ENCODE results near the gene GRIA4.

Gene GRIA4

DNA sequence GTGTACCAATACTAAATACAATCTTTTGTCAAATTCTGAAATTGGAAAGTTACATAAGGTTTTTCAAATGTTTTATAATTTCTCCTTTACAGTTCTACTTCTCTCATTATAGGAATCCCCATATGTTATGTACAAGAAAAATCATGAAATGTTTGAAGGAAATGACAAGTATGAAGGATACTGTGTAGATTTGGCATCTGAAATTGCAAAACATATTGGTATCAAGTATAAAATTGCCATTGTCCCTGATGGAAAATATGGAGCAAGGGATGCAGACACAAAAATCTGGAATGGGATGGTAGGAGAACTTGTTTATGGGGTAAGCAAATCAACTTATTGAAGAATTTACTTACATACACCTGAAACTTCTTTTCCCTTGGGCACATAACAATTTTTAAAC lies 308.7 kb downstream of the GRIA4 start:
- DNase-seq (ENCODE audit: low read depth in 3 of 3) = no peak

- DNase-seq (ENCODE audit: low read depth in 3 of 3) = no peak
These were observed 313.4 kb downstream of the GRIA4 start for GRCh38 chr11:105923252-105923651.

- no peak for DNase-seq (ENCODE audit: low read depth in 3 of 3)
These were observed 313.9 kb downstream of the GRIA4 start for GRCh38 chr11:105923807-105924206.

DNA sequence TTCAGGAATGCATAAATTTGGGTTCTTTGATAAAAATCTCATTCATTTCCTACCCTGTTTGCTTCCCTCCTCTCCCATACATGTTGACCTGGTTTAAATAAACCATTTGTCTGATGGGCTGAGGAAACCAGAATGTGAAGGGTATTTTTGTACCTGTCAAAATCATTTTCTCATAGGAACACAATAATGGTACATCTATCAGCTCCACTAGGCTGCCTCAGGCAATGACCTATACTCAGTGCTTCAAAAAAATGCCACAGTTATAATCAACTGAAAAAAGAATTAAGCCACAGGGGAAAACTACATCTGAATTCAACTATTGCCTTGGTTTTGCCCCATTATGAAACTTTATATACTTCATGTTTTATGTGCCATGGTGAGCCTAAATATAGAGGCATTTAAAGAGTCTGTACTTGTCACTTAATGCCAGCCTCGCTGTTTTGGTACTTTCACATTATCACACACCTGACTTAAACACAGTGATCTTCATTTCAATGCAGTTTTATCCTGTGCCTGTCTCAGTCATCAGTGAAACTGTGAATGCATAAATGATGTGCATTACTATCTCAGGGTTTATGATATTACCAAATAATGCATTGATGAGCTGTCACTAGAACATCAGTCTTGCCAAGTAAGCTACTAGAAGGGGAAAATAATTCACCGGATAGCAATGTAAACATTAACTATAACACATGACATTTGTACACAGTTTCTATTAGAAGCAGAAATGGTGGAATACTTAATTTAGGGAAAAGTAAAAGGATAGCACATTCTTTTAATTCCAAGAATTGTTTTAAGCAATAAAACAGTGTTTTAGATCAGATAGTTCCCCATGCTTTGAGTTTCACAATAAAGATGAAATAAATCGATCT lies 319.4 kb downstream of the GRIA4 start:
- no peak for DNase-seq (ENCODE audit: low read depth in 3 of 3)

- no peak for DNase-seq (ENCODE audit: low read depth in 3 of 3)
These were observed 323.8 kb downstream of the GRIA4 start for GRCh38 chr11:105933695-105934094.

- DNase-seq (ENCODE audit: low read depth in 3 of 3) = no peak
These were observed 325.9 kb downstream of the GRIA4 start for GRCh38 chr11:105935791-105936190.

GRCh38 chr11:105937331-105937730 lies 327.5 kb downstream of the GRIA4 start:
- DNase-seq (ENCODE audit: low read depth in 3 of 3) = no peak

DNA sequence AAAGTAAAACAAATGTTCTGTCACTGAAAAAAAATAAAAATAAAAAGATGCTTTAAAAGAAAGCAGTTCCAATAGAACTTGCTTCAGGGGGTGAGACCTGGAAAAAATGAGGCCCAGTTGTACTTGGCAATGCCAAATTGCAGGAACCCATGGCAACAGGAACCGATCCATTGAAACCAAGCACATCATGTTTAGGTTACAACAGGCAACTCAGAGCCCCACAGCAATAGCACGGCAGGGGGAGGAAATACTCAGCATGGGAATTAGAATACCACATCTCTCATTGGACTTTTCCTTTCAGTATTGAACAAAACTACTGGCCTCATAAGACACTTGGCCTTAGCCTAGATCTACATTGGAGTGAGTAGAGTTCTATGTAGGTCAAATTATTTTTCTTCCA lies 327.9 kb downstream of the GRIA4 start:
- no peak for DNase-seq (ENCODE audit: low read depth in 3 of 3)

DNA sequence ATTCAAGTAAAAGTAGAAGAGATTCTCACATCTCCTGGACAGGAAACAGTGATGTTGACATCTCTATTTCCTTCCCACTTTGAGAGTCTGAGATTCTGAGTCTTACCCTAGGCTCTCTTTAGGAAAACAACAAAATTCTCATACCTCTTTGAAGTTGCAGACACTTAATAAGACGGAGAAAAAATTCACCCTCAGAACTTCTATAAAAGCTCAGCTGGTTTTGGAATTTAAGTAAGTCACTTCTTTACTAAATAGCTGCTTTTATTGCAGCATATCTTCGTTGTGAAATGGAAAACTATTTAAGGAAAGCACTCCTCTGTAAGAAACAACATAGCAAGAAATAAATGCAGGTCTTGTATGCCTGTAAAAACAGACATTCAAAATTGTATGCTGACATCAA lies 333.0 kb downstream of the GRIA4 start:
- no peak for DNase-seq (ENCODE audit: low read depth in 3 of 3)

DNA sequence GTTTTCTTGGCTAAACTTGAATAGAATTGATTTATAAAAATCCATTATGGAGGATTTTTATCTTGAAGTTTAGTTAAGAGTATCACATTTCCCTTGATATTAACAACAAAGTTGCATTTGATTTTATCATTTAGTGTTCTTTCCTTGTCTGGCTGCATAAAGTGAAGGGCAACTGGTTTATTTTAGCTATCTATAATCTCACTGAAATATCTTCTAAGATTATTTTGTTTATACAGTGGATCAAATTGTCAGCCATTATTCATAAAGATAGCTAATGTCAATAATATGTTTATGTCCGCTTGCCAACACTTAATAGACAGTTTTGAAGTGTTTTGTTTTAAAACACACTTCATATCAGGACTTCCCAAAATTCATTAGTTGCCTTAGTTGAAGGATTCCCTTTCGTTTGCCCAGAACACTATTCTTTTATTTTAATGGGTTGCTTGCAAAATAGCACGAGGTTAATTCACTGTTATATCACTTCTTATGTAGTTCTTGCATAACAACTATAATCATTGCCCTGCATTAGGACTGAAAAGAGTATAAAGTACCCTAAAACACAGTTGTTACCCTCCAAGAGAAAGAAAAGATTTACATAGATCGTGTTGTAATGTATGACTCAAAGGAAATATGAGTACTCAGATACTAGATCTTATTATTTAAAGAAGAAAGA lies 339.2 kb downstream of the GRIA4 start:
- DNase-seq (ENCODE audit: low read depth in 3 of 3) = no peak

DNA sequence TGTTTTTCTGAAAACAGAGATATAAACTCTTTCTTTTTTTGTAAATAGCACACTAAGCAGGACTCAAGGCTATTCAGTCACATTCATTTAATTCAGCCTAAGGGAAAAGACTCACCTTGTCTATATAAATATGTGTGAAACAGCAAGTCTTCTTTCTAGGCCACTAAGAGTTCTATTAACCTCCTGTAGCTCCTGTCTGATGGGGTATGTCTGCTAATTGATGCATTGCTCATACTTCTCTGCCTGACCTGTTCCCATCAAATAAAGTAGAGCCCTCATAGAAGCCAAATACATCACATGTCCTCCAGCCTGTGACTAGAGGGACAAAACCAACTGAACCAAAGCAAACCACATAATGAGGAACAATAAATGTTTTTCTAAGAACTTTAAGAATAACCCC lies 344.0 kb downstream of the GRIA4 start:
- no peak for DNase-seq (ENCODE audit: low read depth in 3 of 3)

- DNase-seq (ENCODE audit: low read depth in 3 of 3) = no peak
These were observed 350.7 kb downstream of the GRIA4 start for GRCh38 chr11:105960252-105961245.

DNA sequence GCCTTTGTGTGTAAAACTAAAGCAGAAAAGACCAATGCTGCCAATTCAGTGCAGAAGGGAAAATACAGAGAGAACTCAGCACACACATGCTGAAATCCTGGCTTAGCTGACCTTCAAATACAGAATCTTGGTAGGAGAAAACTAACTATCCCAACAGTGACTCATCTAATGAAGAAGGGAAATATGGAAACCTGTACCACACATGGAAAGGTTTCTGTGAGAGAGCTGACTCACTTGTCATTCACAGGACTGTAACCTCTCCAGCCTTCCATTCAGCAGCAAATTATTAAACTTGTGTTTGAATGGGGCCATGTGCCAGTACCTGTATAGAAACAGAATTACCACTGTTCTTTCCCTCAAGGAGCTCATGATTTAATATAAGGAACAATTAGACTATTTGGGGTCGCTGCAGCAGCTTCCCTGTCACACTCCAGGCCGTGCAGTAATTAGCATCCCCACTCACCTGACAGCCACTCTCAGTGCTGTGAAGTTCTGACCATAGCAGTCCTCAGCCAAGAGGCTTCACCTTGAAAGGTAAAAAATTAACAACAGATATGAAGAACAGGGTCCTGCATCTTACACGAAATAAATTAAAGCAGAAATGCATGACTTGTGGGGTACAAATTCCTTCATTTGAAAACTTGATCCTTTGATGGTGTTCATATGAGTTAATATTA lies 358.3 kb downstream of the GRIA4 start:
- DNase-seq (ENCODE audit: low read depth in 3 of 3) = no peak

DNA sequence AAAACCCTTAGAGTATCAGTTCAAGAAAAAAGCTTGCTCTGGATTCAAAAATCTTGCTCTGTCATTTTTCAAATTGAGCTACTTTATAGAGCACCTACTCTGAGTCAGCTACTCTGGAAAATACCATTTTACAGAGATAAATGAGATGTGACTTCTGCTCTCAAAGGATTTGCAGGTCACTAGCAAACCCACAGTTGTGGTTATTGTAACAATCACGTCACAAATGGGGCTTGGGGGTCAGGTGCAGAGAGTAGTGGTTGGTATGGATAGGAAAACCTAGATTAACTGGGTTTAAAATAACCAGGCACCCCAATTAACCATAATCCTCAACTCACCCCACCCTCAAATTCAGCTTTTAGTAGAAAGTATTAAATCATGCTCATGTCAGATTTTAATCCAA lies 359.9 kb downstream of the GRIA4 start:
- DNase-seq (ENCODE audit: low read depth in 3 of 3) = no peak

DNA sequence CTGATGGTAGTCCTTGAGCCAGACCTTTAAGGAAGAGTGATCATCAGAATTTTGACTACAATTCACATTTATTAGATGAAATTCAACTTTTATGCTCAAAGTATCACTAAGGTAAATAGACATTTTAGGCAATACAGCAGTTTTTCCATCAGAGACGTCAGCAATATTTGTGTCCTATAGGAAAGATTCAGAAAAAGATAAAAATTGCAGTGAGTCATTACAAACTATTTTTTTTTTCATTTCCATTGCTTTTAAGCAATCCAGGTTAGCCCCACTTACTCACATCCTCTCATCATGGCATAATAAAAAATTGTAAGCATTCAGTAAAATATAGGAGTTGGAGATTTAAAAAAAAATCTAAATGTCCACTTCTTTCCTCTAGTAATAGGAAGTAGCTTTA lies 365.3 kb downstream of the GRIA4 start:
- no peak for DNase-seq (ENCODE audit: low read depth in 3 of 3)

DNA sequence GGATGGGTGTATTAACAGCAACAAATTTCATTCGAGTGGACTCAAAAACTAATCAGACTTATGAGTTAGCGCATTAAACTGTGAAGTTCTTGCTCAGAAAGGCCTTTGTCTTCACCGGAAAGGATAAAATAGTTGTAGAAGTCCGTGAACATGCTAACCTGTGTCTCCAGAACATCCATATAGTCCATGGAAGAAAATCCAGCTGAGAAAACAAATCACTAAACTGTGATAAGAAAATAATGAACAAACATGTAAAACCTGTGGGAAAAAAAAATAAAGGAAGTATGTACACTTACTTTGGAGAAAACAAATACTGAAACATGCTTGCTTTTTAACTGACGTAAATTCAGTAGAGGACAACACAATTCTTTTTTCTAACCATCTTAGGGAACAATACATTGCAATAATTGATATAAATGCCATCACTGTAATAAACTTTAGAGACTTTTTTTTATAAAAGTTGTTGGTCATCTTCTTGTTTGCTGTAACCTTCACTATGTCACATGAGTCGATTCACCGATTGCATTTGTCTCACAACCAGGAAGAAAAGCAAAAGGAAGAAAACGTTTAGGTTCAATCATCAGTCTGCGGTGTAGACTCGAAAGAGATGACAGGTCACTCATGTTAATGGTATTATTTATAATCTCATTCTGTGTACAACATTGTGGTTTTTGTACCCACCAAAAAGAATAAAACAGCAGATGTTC lies 370.3 kb downstream of the GRIA4 start:
- DNase-seq (ENCODE audit: low read depth in 3 of 3) = no peak

GRCh38 chr11:105986554-105986953 lies 376.7 kb downstream of the GRIA4 start:
- DNase-seq (ENCODE audit: low read depth in 3 of 3) = no peak

GRCh38 chr11:105988197-105988596 lies 378.3 kb downstream of the GRIA4 start:
- DNase-seq (ENCODE audit: low read depth in 3 of 3) = no peak

- DNase-seq (ENCODE audit: low read depth in 3 of 3) = no peak
These were observed 379.3 kb downstream of the GRIA4 start for GRCh38 chr11:105989124-105989523.

- DNase-seq (ENCODE audit: low read depth in 3 of 3) = no peak
These were observed 382.0 kb downstream of the GRIA4 start for GRCh38 chr11:105991888-105992287.
